HG02678 (cell line): ENCODE results near the gene SUMF2.
A peak's percentile ranks its signal among the peaks of the same experiment; 100 is the strongest.
"Not testable (repeated sequence)": the region's sequence is repeated elsewhere in the genome, so short reads cannot be mapped to it uniquely, and the experiment has no call there.

Experiments used
- ATAC-seq: cut with Tn5 transposase; IDR thresholded peaks from one replicate; pipeline ENCODE4 v1.9.1; 2021; ENCODE audit warnings: mild to moderate bottlenecking, moderate library complexity; ENCODE audit not compliant: unreplicated experiment

SUMF2 gene

GRCh38 chr7:56063882-56064625 is at the start of gene SUMF2:
TSS of gene SUMF2 (plus strand) at chr7:56064286. CDS start at chr7:56064312, 26 bp downstream.
- peak; percentile 93 for ATAC-seq

DNA sequence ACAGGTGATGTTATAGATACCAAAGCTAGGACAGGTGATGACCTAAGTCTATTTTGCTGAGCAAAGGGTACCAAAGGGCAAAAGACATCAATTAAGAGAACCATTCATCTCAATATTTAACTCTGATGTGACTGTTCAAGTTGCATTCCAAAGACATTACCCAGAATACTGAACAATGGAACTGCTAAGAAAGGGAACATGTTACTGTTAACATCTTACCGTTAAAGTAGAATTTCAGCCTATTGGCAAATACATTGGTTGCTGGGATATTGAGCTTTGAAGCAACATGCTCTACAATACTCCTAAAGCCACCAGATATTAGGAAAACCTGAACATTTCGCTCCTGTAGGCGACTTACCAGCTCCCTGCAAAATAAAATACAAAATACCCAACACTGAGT is 47.1 kb upstream of the SUMF2 start:
- not testable (repeated sequence) for ATAC-seq

DNA sequence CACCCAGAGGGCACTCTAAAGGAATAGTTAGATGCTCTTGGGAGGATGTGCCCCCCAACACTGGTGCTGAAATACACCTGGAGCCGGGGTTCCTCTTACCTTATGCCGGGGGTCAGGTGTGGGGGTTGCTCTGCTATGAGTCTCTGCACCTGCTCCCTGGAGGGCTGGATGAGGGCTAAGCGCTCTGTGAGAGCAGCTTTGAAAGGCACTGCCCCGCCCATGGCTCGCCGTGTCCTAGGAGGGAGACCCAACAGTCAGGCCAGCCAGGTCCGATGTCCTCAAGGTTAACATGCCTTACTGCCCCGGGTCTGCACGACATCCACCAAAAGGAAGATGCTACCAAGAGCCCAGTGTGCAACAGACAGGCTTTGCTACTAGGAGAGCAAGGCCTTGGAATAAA is 44.6 kb upstream of the SUMF2 start:
- ATAC-seq, result no peak

GRCh38 chr7:56023500-56023899 is 40.6 kb upstream of the SUMF2 start:
- no peak for ATAC-seq

- ATAC-seq, result no peak
These were observed 37.5 kb upstream of the SUMF2 start for GRCh38 chr7:56026538-56026937.

DNA sequence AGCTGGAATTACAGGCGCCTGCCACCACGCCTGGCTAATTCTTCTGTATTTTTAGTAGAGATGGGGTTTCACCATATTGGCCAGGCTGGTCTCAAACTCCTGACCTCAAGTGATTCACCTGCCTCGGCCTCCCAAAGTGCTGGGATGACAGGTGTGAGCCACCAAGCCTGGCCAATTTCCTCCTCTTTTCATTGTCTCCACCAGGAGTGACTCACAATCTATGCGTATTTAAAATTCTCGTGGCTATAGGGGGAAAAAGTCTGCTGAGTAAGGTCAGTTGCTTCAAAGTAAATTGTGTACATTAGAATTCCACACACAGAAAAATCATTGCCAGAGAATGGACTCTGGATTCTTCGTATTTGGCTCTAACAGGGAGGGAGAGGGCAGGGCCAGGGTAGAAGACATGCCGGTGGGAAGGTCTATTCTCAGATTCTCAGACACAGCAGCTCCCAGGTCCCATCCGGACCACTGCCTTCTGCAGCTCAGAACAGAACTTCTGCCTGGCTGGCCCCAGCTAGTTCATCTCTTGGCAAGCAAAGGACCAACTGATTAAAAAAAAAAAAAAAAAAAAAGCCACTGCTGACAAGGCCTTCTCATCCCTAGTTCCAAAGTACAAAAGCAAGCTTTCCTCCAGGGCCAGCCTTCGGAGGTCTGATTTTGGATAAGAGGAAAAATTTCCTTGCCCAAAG is 35.0 kb upstream of the SUMF2 start:
- no peak for ATAC-seq

DNA sequence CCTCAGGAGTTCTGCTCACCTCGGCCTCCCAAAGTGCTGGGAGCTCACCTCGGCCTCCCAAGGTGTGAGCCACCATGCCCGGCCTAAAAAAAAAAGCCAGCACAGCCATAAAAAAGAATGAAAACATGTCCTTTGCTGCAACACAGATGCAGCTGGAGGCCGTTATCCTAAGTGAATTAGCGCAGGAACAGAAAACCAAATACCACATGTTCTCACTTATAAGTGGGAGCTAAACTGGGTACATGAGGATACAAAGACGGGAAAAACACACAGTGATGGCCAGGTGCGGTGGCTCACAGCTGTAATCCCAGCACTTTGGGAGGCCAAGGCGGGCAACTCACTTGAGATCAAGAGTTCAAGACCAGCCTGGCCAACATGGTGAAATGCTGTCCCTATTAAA is 33.7 kb upstream of the SUMF2 start:
- ATAC-seq, result no peak

GRCh38 chr7:56031556-56031955 is 32.5 kb upstream of the SUMF2 start:
- not testable (repeated sequence) for ATAC-seq

DNA sequence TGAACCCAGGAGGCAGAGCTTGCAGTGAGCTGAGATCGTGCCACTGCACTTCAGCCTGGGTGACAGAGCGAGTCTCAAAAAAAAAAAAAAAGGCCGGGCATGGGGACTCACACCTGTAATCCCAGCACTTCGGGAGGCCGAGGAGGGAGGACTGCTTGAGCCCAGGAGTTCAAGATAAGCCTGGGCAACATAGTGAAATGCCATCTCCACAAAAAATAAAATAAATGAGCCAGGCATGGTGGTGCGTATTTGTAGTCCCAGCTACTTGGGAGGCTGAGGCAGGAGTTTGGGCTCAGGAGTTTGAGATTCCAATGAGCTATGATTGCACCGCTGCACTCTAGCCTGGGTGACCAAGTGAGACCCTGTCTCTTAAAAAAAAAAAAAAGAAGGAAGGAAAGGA is 31.5 kb upstream of the SUMF2 start:
- ATAC-seq, result not testable (repeated sequence)

DNA sequence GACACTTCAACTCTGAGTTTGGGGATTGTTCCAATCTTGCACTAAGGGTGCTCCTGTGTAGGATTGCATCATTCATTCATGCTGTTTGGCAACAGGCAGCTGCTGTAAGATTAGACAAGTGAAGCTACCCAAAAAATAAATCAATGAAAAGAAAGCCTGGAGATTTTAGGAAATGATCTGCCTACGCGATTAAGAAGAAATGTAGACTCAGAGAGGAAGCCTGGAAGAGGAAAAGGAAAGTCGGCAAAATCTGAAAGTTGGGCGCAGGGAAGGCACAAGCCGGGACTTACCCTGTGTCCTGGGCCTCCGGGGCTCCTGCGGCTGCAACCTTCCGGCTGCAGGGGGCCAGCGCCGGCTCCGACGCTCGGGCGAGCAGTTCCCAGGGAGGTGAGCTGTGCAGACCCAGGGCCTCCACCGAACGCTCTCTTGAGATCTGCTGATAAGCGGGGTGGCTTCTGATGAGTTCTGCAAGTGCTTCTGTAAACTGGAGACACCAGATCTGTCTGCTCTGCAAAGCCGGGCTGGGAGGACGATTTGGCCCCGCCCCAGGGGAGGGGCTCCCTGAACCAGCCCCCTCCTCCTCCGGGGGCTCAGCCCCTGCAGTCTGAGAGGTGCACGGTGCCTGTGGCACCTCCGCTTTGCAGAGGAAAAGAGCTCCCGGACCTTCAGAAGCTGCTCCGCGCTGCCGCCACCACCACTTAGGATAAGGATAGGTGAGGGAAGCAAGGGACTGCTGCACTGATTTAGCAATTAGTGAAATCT is 30.2 kb upstream of the SUMF2 start:
- ATAC-seq, result peak; percentile 98

DNA sequence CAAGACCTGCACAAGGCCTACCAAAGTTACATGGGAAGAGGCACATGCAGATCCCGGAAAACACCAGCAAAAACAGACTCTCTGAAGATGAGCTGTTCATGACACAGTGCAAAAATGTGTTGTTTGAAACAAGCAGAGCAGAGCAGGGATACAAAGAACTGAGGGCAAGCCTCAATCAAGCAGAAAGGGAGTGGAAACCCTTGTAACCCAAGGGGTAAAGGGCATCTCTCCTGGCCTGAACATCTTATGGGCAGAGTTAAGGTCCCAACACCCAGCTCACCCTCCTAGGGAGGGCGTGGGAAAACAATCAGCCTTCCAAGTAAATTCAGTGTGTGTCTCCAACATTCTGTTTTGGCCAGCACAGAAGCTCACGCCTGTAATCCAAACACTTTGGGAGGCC is 23.4 kb upstream of the SUMF2 start:
- no peak for ATAC-seq

- ATAC-seq, result not testable (repeated sequence)
These were observed 18.3 kb upstream of the SUMF2 start for GRCh38 chr7:56045758-56046157.

- no peak for ATAC-seq
These were observed 17.2 kb upstream of the SUMF2 start for GRCh38 chr7:56046721-56047445.

- not testable (repeated sequence) for ATAC-seq
These were observed 16.5 kb upstream of the SUMF2 start for GRCh38 chr7:56047446-56048116.

GRCh38 chr7:56048245-56048644 is 15.8 kb upstream of the SUMF2 start:
- ATAC-seq, result no peak

- ATAC-seq, result not testable (repeated sequence)
These were observed 15.3 kb upstream of the SUMF2 start for GRCh38 chr7:56048763-56049162.

DNA sequence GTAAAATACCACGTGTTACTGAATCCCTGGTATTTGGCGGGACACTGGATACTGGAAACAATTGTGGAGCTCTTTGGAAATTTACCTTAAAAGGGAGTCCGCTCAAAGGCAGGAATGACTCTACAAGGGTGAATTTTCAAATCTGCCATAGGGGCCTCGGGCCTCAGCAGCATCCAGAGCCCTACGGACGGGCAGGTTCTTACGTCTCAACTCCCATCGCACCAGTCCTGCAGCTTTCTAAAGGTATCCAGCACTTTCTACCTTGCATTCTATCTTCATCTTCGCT is 13.1 kb upstream of the SUMF2 start:
- no peak for ATAC-seq

GRCh38 chr7:56051339-56052191 is 12.5 kb upstream of the SUMF2 start, which contains the start of the genes CCT6A and PSPH:
TSS of gene CCT6A (plus strand) at chr7:56051765. CDS start at chr7:56051849, 84 bp downstream.
TSS of gene PSPH (minus strand) at chr7:56051444. CDS start at chr7:56021212, 30,232 bp downstream.
- peak; percentile 97 for ATAC-seq

- no peak for ATAC-seq
These were observed 10.7 kb upstream of the SUMF2 start for GRCh38 chr7:56053379-56053778.

DNA sequence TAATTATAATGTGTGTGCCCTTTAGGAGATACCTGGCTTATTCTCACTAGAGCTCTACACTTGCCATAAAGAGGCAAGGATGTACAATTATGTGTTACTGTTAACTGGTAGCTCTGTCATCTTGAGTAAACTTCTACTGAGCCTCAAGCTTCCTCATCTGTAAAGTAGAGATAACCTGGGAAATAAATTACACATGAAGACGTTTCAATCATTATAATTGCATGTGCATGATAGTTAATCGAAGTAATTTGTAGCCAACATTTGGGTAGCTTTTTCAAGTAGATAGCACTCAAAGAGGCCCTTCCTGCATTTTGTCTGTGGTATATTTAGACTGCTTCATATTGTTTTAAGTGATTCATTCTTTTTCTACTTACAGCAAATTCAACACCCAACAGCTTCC is 10.1 kb upstream of the SUMF2 start:
- no peak for ATAC-seq
